AG09309 (cell line): ENCODE data around the gene LIPT1.
A peak's percentile ranks its signal among the peaks of the same experiment; 100 is the strongest.

Experiments
- DNase-seq: peaks from one replicate; pipeline ENCODE4 v3.0.0-alpha.2; 2010; ENCODE audit warnings: low read depth
- H3K4me3 ChIP-seq: 2 replicates; pipeline ENCODE4 v1.5.1; 2011; ENCODE audit warnings: mild to moderate bottlenecking, low read depth, low read length, moderate library complexity; ENCODE audit not compliant: control insufficient read depth
- CTCF ChIP-seq: IDR thresholded peaks from 2 replicates; pipeline ENCODE4 v1.5.1; 2011; ENCODE audit warnings: mild to moderate bottlenecking, low read depth, low read length, inconsistent platforms; ENCODE audit not compliant: insufficient read depth, control insufficient read depth; ENCODE audit errors: missing control alignments

Gene LIPT1

GRCh38 chr2:99139003-99139402 lies 15.8 kb upstream of the LIPT1 start:
- no peak overlapping the region for H3K4me3 ChIP-seq
- no peak for TF ChIP-seq CTCF
- no peak for DNase-seq

- peak overlapping the region; percentile 75 for H3K4me3 ChIP-seq
- no peak for DNase-seq
Observed at GRCh38 chr2:99140056-99140859, 14.5 kb upstream of the LIPT1 start.

GRCh38 chr2:99140860-99141109 lies 14.0 kb upstream of the LIPT1 start:
- no peak for DNase-seq
- peak overlapping the region; percentile 75 for H3K4me3 ChIP-seq
- TF ChIP-seq CTCF: no peak

More at GRCh38 chr2:99140056-99140859, 14.5 kb upstream of the LIPT1 start:
- no peak for TF ChIP-seq CTCF

- no peak for DNase-seq
- no peak for TF ChIP-seq CTCF
- peak within 1 kb of the TSS; percentile 75 for H3K4me3 ChIP-seq
Observed at GRCh38 chr2:99141110-99142108, 13.4 kb upstream of the LIPT1 start, which contains the start of gene C2orf15. Gene C2orf15, plus strand, starts transcription at chr2:99141707. Its CDS starts 8,852 bp downstream, at chr2:99150559.

- no peak for TF ChIP-seq CTCF
- DNase-seq: no peak
- no peak overlapping the region for H3K4me3 ChIP-seq
Observed at GRCh38 chr2:99150706-99151105, 4.1 kb upstream of the LIPT1 start.

GRCh38 chr2:99152199-99152895 lies 2.4 kb upstream of the LIPT1 start:
- no peak for TF ChIP-seq CTCF
- no peak overlapping the region for H3K4me3 ChIP-seq
- no peak for DNase-seq
